Esophagus muscularis mucosa (tissue), 4 donors: ENCODE data around the gene ECD. TPM values are rescaled to one million over a fixed set of nuclear protein-coding genes. Genes with fewer than 3 reads are reported as not detected.

ENCODE experiments used
- DNase-seq: peaks from one replicate; pipeline ENCODE4 v3.0.0-alpha.2; 2017; ENCODE audit errors: extremely low spot score
- H3K27ac ChIP-seq, 4 donors: fragments of 200-600 bp; sonication (generic); replicated peaks in 1 of 4; 1 replicate in 3 of 4; 2 replicates in 1 of 4; pipeline ENCODE4 v1.5.1; 2016 to 2019; ENCODE audit warnings: mild to moderate bottlenecking in 1 of 4
- H3K27me3 ChIP-seq, 4 donors: fragments of 200-600 bp; sonication (generic); one replicate each; pipeline versions ENCODE4 v1.5.1 to v1.6.0; 2016 to 2019
- H3K36me3 ChIP-seq, 4 donors: fragments of 200-600 bp; sonication (generic); one replicate each; pipeline ENCODE4 v1.5.1; 2016 to 2019
- H3K4me1 ChIP-seq, 4 donors: fragments of 200-600 bp; sonication (generic); one replicate each; pipeline ENCODE4 v1.5.1; 2016 to 2019
- H3K4me3 ChIP-seq, 4 donors: fragments of 200-600 bp; sonication (generic); 1 replicate in 2 of 4; 2 replicates in 2 of 4; pipeline ENCODE4 v1.5.1; 2016 to 2019; ENCODE audit warnings: mild to moderate bottlenecking in 4 of 4, moderate library complexity in 1 of 4
- H3K9me3 ChIP-seq, 4 donors: fragments of 200-600 bp; sonication (generic); 1 replicate in 3 of 4; 2 replicates in 1 of 4; pipeline ENCODE4 v1.5.1; 2016 to 2019
- EP300 ChIP-seq: sonication (generic); formaldehyde crosslinking; IDR thresholded peaks from one replicate; pipeline ENCODE4 v1.6.1; 2017; ENCODE audit warnings: antibody characterized with exemption
- POLR2A ChIP-seq: fragments of 450-650 bp; IDR thresholded peaks from one replicate; pipeline ENCODE4 v1.6.1; 2017; ENCODE audit warnings: antibody characterized with exemption, moderate library complexity, mild to moderate bottlenecking, low read depth
- POLR2AphosphoS5 ChIP-seq, 2 donors: sonication (generic); formaldehyde crosslinking; IDR thresholded peaks; one replicate each; pipeline ENCODE4 v1.6.1; 2017; ENCODE audit warnings: antibody characterized with exemption in 2 of 2
- WGBS: methylation state at CpG from one replicate; pipeline ENCODE4 v1.1.5; 2018; 5-methylcytosine and 5-hydroxymethylcytosine counted together
- intact Hi-C: fragments of 100-400 bp; cut with DNase I; formaldehyde crosslinking; loops from one replicate; pipeline ENCODE4 v1.15.1; 2023
- total RNA-seq, 4 donors: library from RNA; depleted of rRNA; stranded (reverse); fragments of >200 nt; gene quantifications; one replicate each; pipeline versions ENCODE4 v1.1.0 to v1.2.1, GENCODE V29; 2016
- TF ChIP-seq, protein P1 (sequence below), 3 experiments: fragments of 200-600 bp in 2 of 3; fragments of 450-650 bp in 1 of 3; sonication (generic) in 2 of 3; IDR thresholded peaks; one replicate each; pipeline ENCODE4 v1.5.1; 2017 to 2019; ENCODE audit warnings: antibody characterized with exemption in 3 of 3, mild to moderate bottlenecking in 2 of 3, moderate library complexity in 1 of 3

Gene ECD
- total RNA-seq, 4 donors from 2014 or later, result 22.7 to 30.3 (median 25.5) TPM

DNA sequence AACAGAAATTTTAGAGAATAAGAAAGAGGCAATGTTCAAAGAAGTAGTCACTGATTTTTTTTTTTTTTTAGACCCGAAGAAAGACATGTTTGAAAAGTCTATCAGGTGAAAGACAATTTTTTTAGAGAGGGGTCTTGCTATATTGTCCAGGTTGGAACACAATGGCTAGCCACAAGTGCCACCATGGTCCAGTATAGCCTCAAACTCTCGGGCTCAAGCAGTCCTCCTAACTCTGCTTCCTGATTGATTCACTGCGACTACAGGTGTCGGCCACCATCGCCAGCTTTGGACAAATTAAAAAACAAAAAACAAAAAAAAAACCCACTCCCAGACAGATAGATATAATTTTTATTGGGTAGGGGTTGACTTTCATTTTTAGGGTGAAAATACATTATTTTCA is 22.4 kb upstream of the ECD start:
- no peaks in the 10 kb centered on the region for H3K9me3 ChIP-seq
- H3K4me1 ChIP-seq, result no peaks in the 10 kb centered on the region
- 89% methylated on average over 5 of the region's 5 CpGs for WGBS
- no peak overlapping the region for H3K27ac ChIP-seq
- no peak for TF ChIP-seq POLR2AphosphoS5 (IDR thresholded peaks at IDR 0.05)
- no peak for TF ChIP-seq POLR2A
- no peak for TF ChIP-seq EP300
- TF ChIP-seq, protein P1, sequence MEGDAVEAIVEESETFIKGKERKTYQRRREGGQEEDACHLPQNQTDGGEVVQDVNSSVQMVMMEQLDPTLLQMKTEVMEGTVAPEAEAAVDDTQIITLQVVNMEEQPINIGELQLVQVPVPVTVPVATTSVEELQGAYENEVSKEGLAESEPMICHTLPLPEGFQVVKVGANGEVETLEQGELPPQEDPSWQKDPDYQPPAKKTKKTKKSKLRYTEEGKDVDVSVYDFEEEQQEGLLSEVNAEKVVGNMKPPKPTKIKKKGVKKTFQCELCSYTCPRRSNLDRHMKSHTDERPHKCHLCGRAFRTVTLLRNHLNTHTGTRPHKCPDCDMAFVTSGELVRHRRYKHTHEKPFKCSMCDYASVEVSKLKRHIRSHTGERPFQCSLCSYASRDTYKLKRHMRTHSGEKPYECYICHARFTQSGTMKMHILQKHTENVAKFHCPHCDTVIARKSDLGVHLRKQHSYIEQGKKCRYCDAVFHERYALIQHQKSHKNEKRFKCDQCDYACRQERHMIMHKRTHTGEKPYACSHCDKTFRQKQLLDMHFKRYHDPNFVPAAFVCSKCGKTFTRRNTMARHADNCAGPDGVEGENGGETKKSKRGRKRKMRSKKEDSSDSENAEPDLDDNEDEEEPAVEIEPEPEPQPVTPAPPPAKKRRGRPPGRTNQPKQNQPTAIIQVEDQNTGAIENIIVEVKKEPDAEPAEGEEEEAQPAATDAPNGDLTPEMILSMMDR (IDR thresholded peaks at IDR 0.05), result no peak
- intact Hi-C loops, result no loop called here
- DNase-seq, result no peak
- H3K36me3 ChIP-seq, result peaks cover 0 to 35% (median 23%) of the 10 kb centered on the region in 4 donors
- H3K27me3 ChIP-seq, result no peaks in the 10 kb centered on the region
- H3K4me3 ChIP-seq, result no peak overlapping the region

DNA sequence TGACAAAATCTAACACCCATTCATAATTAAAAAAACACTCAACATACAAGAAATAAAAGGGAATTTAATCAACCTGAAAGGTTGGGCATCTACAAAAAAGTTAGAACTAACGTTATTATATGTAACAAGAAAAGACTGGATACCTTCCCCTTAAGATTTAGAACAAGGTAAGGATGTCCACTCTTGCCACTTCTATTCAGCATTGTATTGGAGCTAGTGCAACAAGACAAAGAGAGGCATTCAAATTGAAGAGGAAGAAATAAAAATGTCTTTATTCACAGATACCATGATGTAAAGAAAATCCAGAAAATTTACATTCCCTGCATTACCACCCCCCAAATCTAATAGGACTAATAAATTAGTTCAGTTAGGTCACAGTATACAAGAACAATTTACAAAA is 18.5 kb upstream of the ECD start:
- no peak for TF ChIP-seq POLR2AphosphoS5 (IDR thresholded peaks at IDR 0.05)
- TF ChIP-seq, protein P1 (IDR thresholded peaks at IDR 0.05), result no peak
- no peak for TF ChIP-seq POLR2A
- TF ChIP-seq EP300, result no peak
- Histone ChIP-seq H3K4me1 (no peaks in the 10 kb centered on the region), H3K36me3 (peaks cover 0 to 41% (median 22%) of the 10 kb centered on the region in 4 donors), H3K9me3 (no peaks in the 10 kb centered on the region), H3K4me3 (no peak overlapping the region), H3K27me3 (no peaks in the 10 kb centered on the region), H3K27ac (no peak overlapping the region)
- 93% methylated on average over 1 of the region's 1 CpG for WGBS
- intact Hi-C loops, result no loop called here
- DNase-seq, result no peak

DNA sequence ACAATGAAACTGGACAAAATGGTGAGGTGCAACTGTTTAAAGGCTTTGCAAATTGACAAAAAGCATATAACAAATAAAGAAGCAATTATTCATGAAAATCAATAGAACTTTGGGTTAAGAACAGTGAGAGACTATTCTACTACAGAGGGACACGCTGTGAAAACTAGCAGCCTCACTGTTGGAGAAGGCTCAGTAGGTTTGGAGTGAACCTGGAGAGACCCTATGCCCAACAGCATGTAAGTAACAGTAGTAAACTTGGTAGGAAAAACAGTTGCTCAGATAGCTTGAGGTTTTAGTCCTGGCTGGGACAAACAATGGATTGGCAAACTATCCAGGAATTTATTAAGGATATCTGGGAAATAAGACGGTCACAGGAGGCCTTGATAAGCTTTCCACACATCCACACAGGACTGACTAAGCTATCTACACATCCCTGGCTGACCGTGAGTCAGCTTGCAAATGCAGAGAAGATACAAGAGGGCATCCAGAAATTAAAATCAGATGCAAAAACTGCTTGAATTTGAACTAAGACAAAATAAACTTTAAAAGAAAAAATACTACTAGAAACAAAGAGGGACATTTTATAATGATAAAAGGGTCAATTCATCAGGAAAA is 16.0 kb upstream of the ECD start:
- H3K27ac ChIP-seq, result no peak overlapping the region
- DNase-seq, result no peak
- peaks cover 6 to 59% (median 35%) of the 10 kb centered on the region in 4 donors for H3K36me3 ChIP-seq
- no peaks in the 10 kb centered on the region for H3K4me1 ChIP-seq
- no peaks in the 10 kb centered on the region for H3K27me3 ChIP-seq
- intact Hi-C loops, result no loop called here
- 94% methylated on average over 3 of the region's 3 CpGs for WGBS
- TF ChIP-seq POLR2AphosphoS5 (IDR thresholded peaks at IDR 0.05) (no peak), POLR2A (no peak), EP300 (no peak)
- TF ChIP-seq, protein P1 (IDR thresholded peaks at IDR 0.05), result no peak
- no peak overlapping the region for H3K4me3 ChIP-seq
- H3K9me3 ChIP-seq, result no peaks in the 10 kb centered on the region

DNA sequence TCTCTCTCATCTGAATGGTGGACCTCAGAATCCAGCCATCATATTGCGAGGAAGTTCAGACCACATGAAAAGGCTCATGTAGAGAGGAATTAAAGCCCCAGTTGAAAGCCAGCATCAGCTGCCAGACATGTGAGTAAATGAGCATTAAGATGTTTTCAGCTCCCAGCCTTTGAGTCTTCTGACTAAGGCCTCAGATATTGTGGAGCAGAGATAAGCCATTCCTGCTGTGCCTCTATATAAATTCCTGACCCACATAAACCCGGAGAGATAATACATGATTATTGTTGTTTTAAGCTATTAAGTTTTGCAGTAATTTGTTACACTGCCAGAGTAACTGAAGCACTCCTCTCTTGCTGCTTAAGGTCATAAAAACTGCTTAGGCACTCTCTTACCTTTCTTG is 14.8 kb upstream of the ECD start:
- Histone ChIP-seq H3K27ac (no peak overlapping the region), H3K4me1 (no peaks in the 10 kb centered on the region), H3K4me3 (no peak overlapping the region), H3K27me3 (no peaks in the 10 kb centered on the region), H3K36me3 (peaks cover 6 to 69% (median 43%) of the 10 kb centered on the region in 4 donors), H3K9me3 (no peaks in the 10 kb centered on the region)
- 89% methylated on average over 2 of the region's 2 CpGs for WGBS
- TF ChIP-seq EP300, result no peak
- no peak for TF ChIP-seq POLR2A
- TF ChIP-seq POLR2AphosphoS5 (IDR thresholded peaks at IDR 0.05), result no peak
- TF ChIP-seq, protein P1 (IDR thresholded peaks at IDR 0.05), result no peak
- intact Hi-C loops, result no loop called here
- DNase-seq, result no peak
